ENCODE measurements around the gene ZBTB46. TPM values are rescaled to one million over a fixed set of nuclear protein-coding genes. Genes with fewer than 3 reads are reported as not detected.

Gene ZBTB46
- total RNA-seq, 1 donor from 2014 or later, result 0.53 TPM

- no peaks in the 10 kb centered on the region for H3K27me3 ChIP-seq (ENCODE audit: control insufficient read depth, insufficient read depth, low read length)
- TF ChIP-seq, protein P1, sequence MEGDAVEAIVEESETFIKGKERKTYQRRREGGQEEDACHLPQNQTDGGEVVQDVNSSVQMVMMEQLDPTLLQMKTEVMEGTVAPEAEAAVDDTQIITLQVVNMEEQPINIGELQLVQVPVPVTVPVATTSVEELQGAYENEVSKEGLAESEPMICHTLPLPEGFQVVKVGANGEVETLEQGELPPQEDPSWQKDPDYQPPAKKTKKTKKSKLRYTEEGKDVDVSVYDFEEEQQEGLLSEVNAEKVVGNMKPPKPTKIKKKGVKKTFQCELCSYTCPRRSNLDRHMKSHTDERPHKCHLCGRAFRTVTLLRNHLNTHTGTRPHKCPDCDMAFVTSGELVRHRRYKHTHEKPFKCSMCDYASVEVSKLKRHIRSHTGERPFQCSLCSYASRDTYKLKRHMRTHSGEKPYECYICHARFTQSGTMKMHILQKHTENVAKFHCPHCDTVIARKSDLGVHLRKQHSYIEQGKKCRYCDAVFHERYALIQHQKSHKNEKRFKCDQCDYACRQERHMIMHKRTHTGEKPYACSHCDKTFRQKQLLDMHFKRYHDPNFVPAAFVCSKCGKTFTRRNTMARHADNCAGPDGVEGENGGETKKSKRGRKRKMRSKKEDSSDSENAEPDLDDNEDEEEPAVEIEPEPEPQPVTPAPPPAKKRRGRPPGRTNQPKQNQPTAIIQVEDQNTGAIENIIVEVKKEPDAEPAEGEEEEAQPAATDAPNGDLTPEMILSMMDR (IDR thresholded peaks at IDR 0.05; ENCODE audit: insufficient read depth, low read length, severe bottlenecking), result no peak
- DNase-seq (ENCODE audit: low read depth) (peak; percentile 88), FAIRE-seq (no peak)
- H3K4me3 ChIP-seq (ENCODE audit: low read depth, low read length), result no peak overlapping the region
- H3K36me3 ChIP-seq (ENCODE audit: control insufficient read depth, insufficient read depth, low read length), result peaks cover 4% of the 10 kb centered on the region
These were observed 132.2 kb downstream of the ZBTB46 start for GRCh38 chr20:63698739-63699465.

DNA sequence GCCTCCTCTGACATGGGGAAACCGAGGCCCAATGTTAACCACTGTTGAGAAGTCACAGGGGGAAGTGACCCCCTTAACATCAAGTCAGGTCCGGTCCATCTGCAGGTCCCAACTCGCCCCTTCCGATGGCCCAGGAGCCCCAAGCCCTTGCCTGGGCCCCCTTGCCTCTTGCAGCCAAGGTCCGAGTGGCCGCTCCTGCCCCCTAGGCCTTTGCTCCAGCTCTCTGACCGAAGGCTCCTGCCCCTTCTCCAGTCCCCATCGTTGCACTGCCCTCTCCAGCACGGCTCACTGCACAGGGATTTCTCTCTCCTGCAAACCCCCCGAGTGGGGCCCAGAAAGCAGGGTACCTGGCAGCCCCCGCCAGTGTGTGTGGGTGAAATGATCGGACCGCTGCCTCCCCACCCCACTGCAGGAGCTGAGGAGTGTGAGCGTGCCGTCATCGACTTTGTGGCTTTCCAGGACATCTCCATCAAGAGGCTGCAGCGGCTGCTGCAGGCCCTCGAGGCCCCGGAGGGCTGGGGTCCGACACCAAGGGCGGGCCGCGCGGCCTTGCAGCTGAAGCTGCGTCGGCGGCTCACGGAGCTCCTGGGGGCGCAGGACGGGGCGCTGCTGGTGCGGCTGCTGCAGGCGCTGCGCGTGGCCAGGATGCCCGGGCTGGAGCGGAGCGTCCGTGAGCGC is 133.1 kb downstream of the ZBTB46 start:
- no peaks in the 10 kb centered on the region for H3K27me3 ChIP-seq (ENCODE audit: control insufficient read depth, insufficient read depth, low read length)
- peaks cover 5% of the 10 kb centered on the region for H3K36me3 ChIP-seq (ENCODE audit: control insufficient read depth, insufficient read depth, low read length)
- no peak overlapping the region for H3K4me3 ChIP-seq (ENCODE audit: low read depth, low read length)
- no peak for DNase-seq (ENCODE audit: low read depth)
- TF ChIP-seq, protein P1 (IDR thresholded peaks at IDR 0.05; ENCODE audit: insufficient read depth, low read length, severe bottlenecking), result no peak
- FAIRE-seq, result no peak

DNA sequence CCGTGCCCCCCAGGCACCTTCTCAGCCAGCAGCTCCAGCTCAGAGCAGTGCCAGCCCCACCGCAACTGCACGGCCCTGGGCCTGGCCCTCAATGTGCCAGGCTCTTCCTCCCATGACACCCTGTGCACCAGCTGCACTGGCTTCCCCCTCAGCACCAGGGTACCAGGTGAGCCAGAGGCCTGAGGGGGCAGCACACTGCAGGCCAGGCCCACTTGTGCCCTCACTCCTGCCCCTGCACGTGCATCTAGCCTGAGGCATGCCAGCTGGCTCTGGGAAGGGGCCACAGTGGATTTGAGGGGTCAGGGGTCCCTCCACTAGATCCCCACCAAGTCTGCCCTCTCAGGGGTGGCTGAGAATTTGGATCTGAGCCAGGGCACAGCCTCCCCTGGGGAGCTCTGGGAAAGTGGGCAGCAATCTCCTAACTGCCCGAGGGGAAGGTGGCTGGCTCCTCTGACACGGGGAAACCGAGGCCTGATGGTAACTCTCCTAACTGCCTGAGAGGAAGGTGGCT is 133.7 kb downstream of the ZBTB46 start:
- no peak for FAIRE-seq
- H3K36me3 ChIP-seq (ENCODE audit: control insufficient read depth, insufficient read depth, low read length), result peaks cover 5% of the 10 kb centered on the region
- DNase-seq (ENCODE audit: low read depth), result no peak
- no peaks in the 10 kb centered on the region for H3K27me3 ChIP-seq (ENCODE audit: control insufficient read depth, insufficient read depth, low read length)
- H3K4me3 ChIP-seq (ENCODE audit: low read depth, low read length), result peak overlapping the region; percentile 39
- TF ChIP-seq, protein P1 (IDR thresholded peaks at IDR 0.05; ENCODE audit: insufficient read depth, low read length, severe bottlenecking), result no peak

DNA sequence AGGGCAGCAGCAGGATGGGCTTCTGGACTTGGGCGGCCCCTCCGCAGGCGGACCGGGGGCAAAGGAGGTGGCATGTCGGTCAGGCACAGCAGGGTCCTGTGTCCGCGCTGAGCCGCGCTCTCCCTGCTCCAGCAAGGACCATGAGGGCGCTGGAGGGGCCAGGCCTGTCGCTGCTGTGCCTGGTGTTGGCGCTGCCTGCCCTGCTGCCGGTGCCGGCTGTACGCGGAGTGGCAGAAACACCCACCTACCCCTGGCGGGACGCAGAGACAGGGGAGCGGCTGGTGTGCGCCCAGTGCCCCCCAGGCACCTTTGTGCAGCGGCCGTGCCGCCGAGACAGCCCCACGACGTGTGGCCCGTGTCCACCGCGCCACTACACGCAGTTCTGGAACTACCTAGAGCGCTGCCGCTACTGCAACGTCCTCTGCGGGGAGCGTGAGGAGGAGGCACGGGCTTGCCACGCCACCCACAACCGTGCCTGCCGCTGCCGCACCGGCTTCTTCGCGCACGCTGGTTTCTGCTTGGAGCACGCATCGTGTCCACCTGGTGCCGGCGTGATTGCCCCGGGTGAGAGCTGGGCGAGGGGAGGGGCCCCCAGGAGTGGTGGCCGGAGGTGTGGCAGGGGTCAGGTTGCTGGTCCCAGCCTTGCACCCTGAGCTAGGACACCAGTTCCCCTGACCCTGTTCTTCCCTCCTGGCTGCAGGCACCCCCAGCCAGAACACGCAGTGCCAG is 134.3 kb downstream of the ZBTB46 start, which contains the start of gene TNFRSF6B:
Gene TNFRSF6B, plus strand, starts transcription at position 25 of the 729 bp plus-strand sequence. Its CDS starts 116 bp downstream, at position 141.
- TF ChIP-seq, protein P1 (IDR thresholded peaks at IDR 0.05; ENCODE audit: insufficient read depth, low read length, severe bottlenecking), result no peak
- Histone ChIP-seq H3K36me3 (ENCODE audit: control insufficient read depth, insufficient read depth, low read length) (peaks cover 5% of the 10 kb centered on the region), H3K4me3 (ENCODE audit: low read depth, low read length) (peak within 1 kb of the TSS; percentile 39), H3K27me3 (ENCODE audit: control insufficient read depth, insufficient read depth, low read length) (no peaks in the 10 kb centered on the region)
- DNase-seq (ENCODE audit: low read depth) (no peak), FAIRE-seq (no peak)

GRCh38 chr20:63696306-63696627 is 134.8 kb downstream of the ZBTB46 start:
- Histone ChIP-seq H3K27me3 (ENCODE audit: control insufficient read depth, insufficient read depth, low read length) (no peaks in the 10 kb centered on the region), H3K36me3 (ENCODE audit: control insufficient read depth, insufficient read depth, low read length) (peaks cover 5% of the 10 kb centered on the region), H3K4me3 (ENCODE audit: low read depth, low read length) (peak overlapping the region; percentile 39)
- DNase-seq (ENCODE audit: low read depth) (peak; percentile 57), FAIRE-seq (no peak)
- TF ChIP-seq, protein P1 (IDR thresholded peaks at IDR 0.05; ENCODE audit: insufficient read depth, low read length, severe bottlenecking), result no peak
